ENCODE data around the gene CD59. TPM values are rescaled to one million over a fixed set of nuclear protein-coding genes. Genes with fewer than 3 reads are reported as not detected.
A peak's percentile ranks its signal among the peaks of the same experiment; 100 is the strongest.

The CD59 gene
- total and polyA plus RNA-seq, 3 experiments from 2014 or later: 25.2 to 40.4 (median 28.0) TPM

DNA sequence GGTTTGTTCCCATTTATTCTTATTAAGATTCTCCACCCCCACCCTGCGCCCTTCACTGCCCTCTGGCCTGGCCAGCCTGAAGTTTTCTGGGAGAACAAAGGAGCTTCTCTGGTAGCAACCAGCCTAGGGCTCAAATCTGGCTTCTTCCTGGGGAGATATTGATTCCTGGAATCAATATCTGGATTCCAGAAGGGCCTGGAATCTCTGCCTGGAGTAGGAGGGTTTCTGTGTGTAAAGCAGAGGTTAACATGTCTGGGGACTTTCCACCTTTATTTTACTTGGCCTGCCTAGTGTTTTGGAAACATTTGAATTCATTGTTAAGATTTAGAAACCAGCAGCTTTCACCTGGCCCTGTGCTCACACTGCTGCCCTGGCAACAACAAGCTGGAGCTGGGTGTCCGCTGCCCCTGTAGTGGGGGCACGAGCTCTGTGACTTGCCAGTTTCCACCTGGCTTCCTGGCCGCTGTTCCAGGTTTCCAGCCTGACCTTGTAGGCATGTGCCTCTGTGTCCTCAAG, 41.1 kb downstream of the CD59 start:
- Histone ChIP-seq H3K4me1 (ENCODE audit: insufficient read depth, low read length) (peaks cover 6% of the 10 kb centered on the region), H3K4me3 (ENCODE audit: low read length) (no peak overlapping the region), H3K9me3 (ENCODE audit: low read length) (no peaks in the 10 kb centered on the region), H3K27ac (ENCODE audit: low read depth, low read length) (no peak overlapping the region), H3K36me3 (ENCODE audit: insufficient read depth, low read length) (no peaks in the 10 kb centered on the region), H3K27me3 (ENCODE audit: insufficient read depth, low read length, poor library complexity, severe bottlenecking) (peaks cover 3% of the 10 kb centered on the region)
- peaks cover 5 to 9% (median 6%) of the 10 kb centered on the region in 3 donors for H3K4me1 Mint-ChIP-seq
- no peaks in the 10 kb centered on the region for H3K36me3 Mint-ChIP-seq
- no peak overlapping the region for H3K4me3 Mint-ChIP-seq
- peaks cover 0 to 14% of the 10 kb centered on the region in 2 donors for H3K27me3 Mint-ChIP-seq
- POLR2A ChIA-PET: no interaction called here
- no peak for DNase-seq
- H3K27ac Mint-ChIP-seq: no peak overlapping the region
- no peaks in the 10 kb centered on the region for H3K9me3 Mint-ChIP-seq
- CTCF ChIA-PET: no interaction called here

DNA sequence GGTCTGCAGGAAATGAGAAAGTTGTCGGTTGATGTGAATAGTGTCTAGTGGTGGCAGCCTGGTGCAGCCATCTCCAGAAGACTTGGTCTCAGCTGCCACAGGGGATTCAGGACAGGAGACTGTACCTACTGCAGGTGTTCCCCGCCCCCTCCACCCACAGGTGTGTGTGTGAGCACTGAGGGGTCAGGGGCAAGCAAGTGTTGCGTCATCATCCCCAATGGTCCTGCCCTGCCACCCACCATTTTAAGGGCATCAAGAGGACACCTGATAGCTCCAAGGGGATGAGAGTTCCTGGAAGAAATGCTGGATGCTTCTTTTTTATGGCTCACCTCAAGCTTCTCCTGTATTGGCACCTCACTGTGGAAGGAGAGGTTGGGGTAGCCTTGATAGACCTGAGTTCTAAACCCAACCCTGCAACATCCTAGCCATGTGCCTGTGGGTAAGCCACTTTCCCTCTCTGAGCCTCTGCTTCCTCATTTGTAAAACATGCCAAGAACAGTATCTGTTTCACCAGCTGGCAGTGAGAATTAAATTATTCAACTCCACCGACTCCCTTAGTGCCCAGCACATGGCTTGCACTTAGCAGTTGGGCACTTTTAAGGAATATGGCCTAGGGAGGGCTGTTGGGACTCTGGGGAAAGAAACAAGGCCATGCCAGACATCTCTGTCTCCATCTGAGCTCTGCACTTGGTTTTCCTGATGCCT, 41.7 kb downstream of the CD59 start:
- H3K9me3 Mint-ChIP-seq: no peaks in the 10 kb centered on the region
- Histone ChIP-seq H3K36me3 (ENCODE audit: insufficient read depth, low read length) (no peaks in the 10 kb centered on the region), H3K27me3 (ENCODE audit: insufficient read depth, low read length, poor library complexity, severe bottlenecking) (peaks cover 3% of the 10 kb centered on the region), H3K9me3 (ENCODE audit: low read length) (no peaks in the 10 kb centered on the region), H3K4me3 (ENCODE audit: low read length) (no peak overlapping the region), H3K27ac (ENCODE audit: low read depth, low read length) (no peak overlapping the region), H3K4me1 (ENCODE audit: insufficient read depth, low read length) (no peaks in the 10 kb centered on the region)
- peaks cover 0 to 16% of the 10 kb centered on the region in 2 donors for H3K27me3 Mint-ChIP-seq
- ChIA-PET CTCF (interaction anchor here (0.6 to 1.1 kb wide), 2 partner anchors 21 to 683 kb away, joined by 4 read pairs; no protein-coding TSS in a partner anchor), POLR2A (no interaction called here)
- no peak for DNase-seq
- no peak overlapping the region for H3K4me3 Mint-ChIP-seq
- no peak overlapping the region for H3K27ac Mint-ChIP-seq
- H3K4me1 Mint-ChIP-seq: peaks cover 0 to 3% (median 2%) of the 10 kb centered on the region in 3 donors
- no peaks in the 10 kb centered on the region for H3K36me3 Mint-ChIP-seq

DNA sequence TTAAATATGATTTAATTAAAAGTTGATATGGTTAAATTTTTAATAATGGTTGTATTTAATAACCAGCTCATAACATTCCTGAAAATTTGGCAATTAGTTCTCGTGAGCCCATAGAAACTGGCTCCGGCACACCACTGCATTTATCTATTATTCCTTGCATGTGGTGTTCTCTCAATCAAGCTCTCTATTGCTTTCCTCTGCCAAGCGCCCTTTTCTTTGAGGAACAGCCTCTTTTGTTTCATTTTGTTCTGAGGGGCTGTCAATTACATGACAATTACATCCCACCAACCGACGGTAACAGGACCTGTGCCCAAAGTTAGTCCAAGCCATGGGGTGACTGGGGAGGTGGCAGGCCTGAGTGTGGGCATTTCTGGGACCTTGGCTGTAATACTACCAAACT, 43.7 kb downstream of the CD59 start:
- no peaks in the 10 kb centered on the region for H3K4me1 ChIP-seq (ENCODE audit: insufficient read depth, low read length)
- no peaks in the 10 kb centered on the region for H3K9me3 ChIP-seq (ENCODE audit: low read length)
- POLR2A ChIA-PET: no interaction called here
- no peak for DNase-seq
- Mint-ChIP-seq H3K27ac (no peak overlapping the region), H3K4me1 (peaks cover 0 to 3% (median 2%) of the 10 kb centered on the region in 3 donors), H3K27me3 (peaks cover 6 to 16% of the 10 kb centered on the region in 2 donors), H3K4me3 (no peak overlapping the region), H3K9me3 (peaks cover 0 to under 1% (median under 1%) of the 10 kb centered on the region in 5 donors), H3K36me3 (peaks cover 0 to under 1% (median 0%) of the 10 kb centered on the region in 3 donors)
- no peak overlapping the region for H3K4me3 ChIP-seq (ENCODE audit: low read length)
- no peaks in the 10 kb centered on the region for H3K27me3 ChIP-seq (ENCODE audit: insufficient read depth, low read length, poor library complexity, severe bottlenecking)
- H3K36me3 ChIP-seq (ENCODE audit: insufficient read depth, low read length): no peaks in the 10 kb centered on the region
- H3K27ac ChIP-seq (ENCODE audit: low read depth, low read length): no peak overlapping the region
- CTCF ChIA-PET: no interaction called here

DNA sequence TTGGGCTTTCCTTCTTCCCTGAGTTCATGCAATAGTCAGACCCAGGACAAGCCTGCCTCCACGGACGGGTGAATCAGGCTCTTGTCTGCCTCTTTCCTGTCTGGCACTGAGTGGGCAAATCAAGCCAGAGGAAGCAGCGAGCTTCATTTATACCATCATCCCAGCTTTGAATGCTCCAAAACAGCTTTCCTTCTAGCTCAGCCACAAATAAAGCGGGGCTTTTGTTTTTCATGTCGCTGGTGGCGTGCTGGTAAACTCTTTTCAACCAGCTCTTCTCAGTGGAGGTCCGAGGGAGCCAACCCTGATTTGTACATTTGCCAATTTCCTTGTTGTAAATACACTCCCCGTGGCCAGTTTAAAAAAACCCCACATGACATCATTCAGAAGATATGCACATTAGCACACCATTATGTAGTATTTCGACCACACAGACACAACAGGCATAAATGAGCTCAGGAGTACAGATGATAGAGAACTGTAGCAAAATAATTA, 44.2 kb downstream of the CD59 start:
- no peaks in the 10 kb centered on the region for H3K27me3 ChIP-seq (ENCODE audit: insufficient read depth, low read length, poor library complexity, severe bottlenecking)
- ChIA-PET CTCF (no interaction called here), POLR2A (no interaction called here)
- Mint-ChIP-seq H3K27ac (no peak overlapping the region), H3K4me1 (peaks cover 0 to 3% (median 2%) of the 10 kb centered on the region in 3 donors), H3K36me3 (peaks cover 0 to 4% (median 0%) of the 10 kb centered on the region in 3 donors), H3K4me3 (no peak overlapping the region), H3K9me3 (peaks cover 2 to 5% (median 4%) of the 10 kb centered on the region in 5 donors), H3K27me3 (peaks cover 6 to 19% of the 10 kb centered on the region in 2 donors)
- no peak for DNase-seq
- H3K4me3 ChIP-seq (ENCODE audit: low read length): no peak overlapping the region
- no peaks in the 10 kb centered on the region for H3K4me1 ChIP-seq (ENCODE audit: insufficient read depth, low read length)
- H3K36me3 ChIP-seq (ENCODE audit: insufficient read depth, low read length): no peaks in the 10 kb centered on the region
- H3K27ac ChIP-seq (ENCODE audit: low read depth, low read length): no peak overlapping the region
- H3K9me3 ChIP-seq (ENCODE audit: low read length): no peaks in the 10 kb centered on the region

DNA sequence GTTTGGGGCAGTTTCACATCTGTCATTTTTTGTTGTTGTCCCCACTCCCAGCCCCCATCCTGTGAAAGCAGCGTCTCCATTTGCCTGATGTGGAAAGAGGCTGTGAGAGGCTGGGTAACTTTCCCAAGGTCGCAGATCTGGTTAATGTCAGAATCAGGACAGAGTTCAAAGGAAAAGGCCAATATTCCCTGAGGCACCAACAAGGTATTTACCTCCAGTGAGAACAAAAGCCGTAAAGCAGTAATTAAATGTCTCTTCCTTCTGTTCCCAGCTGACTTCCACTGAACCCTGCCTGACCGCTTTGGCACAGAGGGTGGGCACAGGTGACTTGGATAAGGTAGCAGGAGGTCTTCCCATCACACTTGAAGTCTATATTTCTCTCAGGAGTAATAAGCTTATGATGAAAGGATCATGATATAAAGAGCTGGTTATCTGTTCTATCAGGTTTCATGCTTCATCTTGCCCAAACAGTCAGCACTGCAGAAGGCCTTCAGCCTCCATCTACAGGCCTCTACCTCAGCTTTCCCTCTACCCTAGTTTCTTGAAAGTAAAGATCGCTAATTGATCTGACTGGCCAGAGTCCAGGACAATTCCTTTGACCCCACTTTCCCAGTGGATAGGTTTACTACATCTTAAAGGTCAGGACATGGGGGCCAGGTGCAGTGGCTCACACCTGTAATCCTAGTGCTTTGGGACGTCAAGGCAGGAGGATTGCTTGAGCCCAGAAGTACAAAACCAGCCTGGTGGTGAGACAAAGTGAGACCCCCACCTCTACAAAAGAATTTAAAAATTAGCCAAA, 45.0 kb downstream of the CD59 start:
- CTCF ChIA-PET: no interaction called here
- Histone ChIP-seq H3K27me3 (ENCODE audit: insufficient read depth, low read length, poor library complexity, severe bottlenecking) (peaks cover 5% of the 10 kb centered on the region), H3K36me3 (ENCODE audit: insufficient read depth, low read length) (no peaks in the 10 kb centered on the region), H3K4me1 (ENCODE audit: insufficient read depth, low read length) (no peaks in the 10 kb centered on the region), H3K9me3 (ENCODE audit: low read length) (no peaks in the 10 kb centered on the region), H3K4me3 (ENCODE audit: low read length) (no peak overlapping the region), H3K27ac (ENCODE audit: low read depth, low read length) (no peak overlapping the region)
- peak overlapping the region in 1 of 8 donors; percentile 12 for H3K27ac Mint-ChIP-seq
- no peak for DNase-seq
- H3K4me1 Mint-ChIP-seq: peaks cover 0 to under 1% (median under 1%) of the 10 kb centered on the region in 3 donors
- H3K27me3 Mint-ChIP-seq: peaks cover 6 to 22% of the 10 kb centered on the region in 2 donors
- peaks cover 2 to 7% (median 4%) of the 10 kb centered on the region in 5 donors for H3K9me3 Mint-ChIP-seq
- POLR2A ChIA-PET: interaction anchor here (0.6 kb wide), 1 partner anchor 44 kb away, joined by 4 read pairs; no protein-coding TSS in a partner anchor
- peaks cover 0 to 4% (median 0%) of the 10 kb centered on the region in 3 donors for H3K36me3 Mint-ChIP-seq
- no peak overlapping the region for H3K4me3 Mint-ChIP-seq

DNA sequence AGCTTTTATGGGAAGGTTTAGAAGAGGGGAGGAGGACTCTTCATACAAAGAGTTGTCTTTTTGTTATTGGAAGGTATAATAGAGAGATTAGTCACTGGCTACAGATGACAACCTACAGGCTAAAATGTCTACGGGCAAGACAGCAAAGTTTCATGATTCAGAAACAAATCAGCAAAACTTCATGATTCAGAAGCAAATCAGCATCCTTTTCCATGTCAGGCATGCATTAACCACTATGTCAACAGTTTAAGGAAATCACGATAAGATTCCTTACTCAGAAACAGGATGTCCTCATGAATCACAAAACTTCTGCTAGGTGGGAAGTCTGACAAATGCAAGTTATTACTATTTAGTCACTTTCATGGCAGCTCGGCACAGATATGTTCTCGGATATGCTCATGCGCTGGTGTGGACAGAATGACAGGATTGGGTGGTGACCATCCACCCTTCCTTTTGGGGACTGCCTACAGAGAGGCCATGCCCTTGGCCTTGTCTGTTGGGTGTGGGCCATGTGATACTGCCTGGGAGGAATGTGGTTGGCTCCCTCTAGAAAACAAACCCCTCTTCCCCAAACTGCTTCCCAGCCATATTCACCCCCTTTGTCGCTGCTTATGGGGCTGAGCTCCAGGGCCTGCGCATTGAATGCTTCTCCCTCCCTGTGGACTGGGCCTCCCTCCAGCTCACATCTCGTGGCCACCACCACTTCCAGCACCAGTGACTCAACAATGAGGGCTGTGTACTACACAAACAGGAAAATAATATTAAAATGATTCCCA, 45.7 kb downstream of the CD59 start:
- H3K27ac Mint-ChIP-seq: no peak overlapping the region
- no peak overlapping the region for H3K4me3 Mint-ChIP-seq
- H3K27me3 ChIP-seq (ENCODE audit: insufficient read depth, low read length, poor library complexity, severe bottlenecking): peaks cover 5% of the 10 kb centered on the region
- CTCF ChIA-PET: no interaction called here
- peaks cover 0 to 4% (median 0%) of the 10 kb centered on the region in 3 donors for H3K36me3 Mint-ChIP-seq
- H3K9me3 Mint-ChIP-seq: peaks cover 2 to 7% (median 4%) of the 10 kb centered on the region in 5 donors
- no peaks in the 10 kb centered on the region for H3K9me3 ChIP-seq (ENCODE audit: low read length)
- peaks cover 9 to 23% of the 10 kb centered on the region in 2 donors for H3K27me3 Mint-ChIP-seq
- no peaks in the 10 kb centered on the region for H3K4me1 ChIP-seq (ENCODE audit: insufficient read depth, low read length)
- DNase-seq: no peak
- no peak overlapping the region for H3K27ac ChIP-seq (ENCODE audit: low read depth, low read length)
- H3K4me3 ChIP-seq (ENCODE audit: low read length): no peak overlapping the region
- H3K4me1 Mint-ChIP-seq: no peaks in the 10 kb centered on the region
- no peaks in the 10 kb centered on the region for H3K36me3 ChIP-seq (ENCODE audit: insufficient read depth, low read length)
- POLR2A ChIA-PET: no interaction called here

DNA sequence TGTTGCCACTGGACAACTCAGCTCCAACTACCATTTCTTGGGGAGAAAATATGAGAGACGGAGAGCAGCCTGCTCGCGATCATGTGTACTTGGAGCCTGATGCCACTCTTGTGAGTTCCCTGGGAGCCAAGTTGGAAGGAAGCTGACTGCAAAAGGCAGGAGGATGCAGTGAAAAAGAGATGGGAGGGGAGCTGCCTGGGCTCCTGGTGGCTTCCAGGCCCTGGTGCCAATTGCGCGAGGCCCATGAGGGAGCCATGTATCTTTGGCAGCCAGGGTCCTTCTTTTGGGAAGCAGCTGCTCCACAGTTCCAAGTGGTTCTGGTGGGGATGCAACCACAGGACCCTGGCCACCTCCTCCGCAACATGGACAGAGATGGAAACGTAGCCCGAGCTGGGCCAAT, 46.7 kb downstream of the CD59 start:
- POLR2A ChIA-PET: no interaction called here
- no peaks in the 10 kb centered on the region for H3K4me1 ChIP-seq (ENCODE audit: insufficient read depth, low read length)
- Mint-ChIP-seq H3K4me1 (no peaks in the 10 kb centered on the region), H3K27me3 (peaks cover 9 to 31% of the 10 kb centered on the region in 2 donors), H3K36me3 (peaks cover 0 to 4% (median 0%) of the 10 kb centered on the region in 3 donors), H3K9me3 (peaks cover 2 to 7% (median 4%) of the 10 kb centered on the region in 5 donors), H3K4me3 (no peak overlapping the region), H3K27ac (no peak overlapping the region)
- H3K4me3 ChIP-seq (ENCODE audit: low read length): no peak overlapping the region
- H3K27ac ChIP-seq (ENCODE audit: low read depth, low read length): no peak overlapping the region
- no peaks in the 10 kb centered on the region for H3K9me3 ChIP-seq (ENCODE audit: low read length)
- no peaks in the 10 kb centered on the region for H3K36me3 ChIP-seq (ENCODE audit: insufficient read depth, low read length)
- DNase-seq: no peak
- CTCF ChIA-PET: no interaction called here
- peaks cover 5% of the 10 kb centered on the region for H3K27me3 ChIP-seq (ENCODE audit: insufficient read depth, low read length, poor library complexity, severe bottlenecking)
